Retinal pigment epithelial cell (primary cell): Measurements from ENCODE around the gene CCDC14.

Experiments used
- DNase-seq: peaks from one replicate; pipeline ENCODE4 v3.0.0-alpha.2; 2010; ENCODE audit warnings: low read depth
- H3K4me3 ChIP-seq: 2 replicates; pipeline ENCODE4 v1.5.1; 2011; ENCODE audit warnings: mild to moderate bottlenecking, low read length, control low read depth, moderate library complexity
- TF ChIP-seq, protein P1 (sequence below): conservative IDR thresholded peaks from 2 replicates; pipeline ENCODE4 v1.5.1; 2011; ENCODE audit warnings: low read depth, low read length, control low read depth, inconsistent platforms

Gene CCDC14

DNA sequence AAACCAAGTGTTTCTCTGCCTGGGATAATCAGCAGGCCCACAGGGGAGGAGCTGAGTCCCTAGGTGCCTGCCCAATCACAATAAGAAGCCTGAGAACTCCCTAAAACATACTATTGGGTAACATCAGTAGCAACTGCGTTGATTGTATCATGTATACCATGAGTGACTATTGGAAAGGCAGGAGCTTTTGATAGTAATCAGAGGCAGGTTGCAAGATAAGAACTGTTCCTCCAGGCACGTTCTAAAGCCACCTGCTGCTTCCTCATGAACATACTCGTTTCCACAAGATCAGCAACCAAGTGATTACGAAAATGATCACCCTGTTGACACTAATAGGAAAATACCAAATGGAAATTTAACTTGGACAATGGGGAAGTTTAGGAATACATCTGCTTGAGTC is 83.6 kb downstream of the CCDC14 start:
- DNase-seq, result no peak
- no peak overlapping the region for H3K4me3 ChIP-seq
- TF ChIP-seq, protein P1, sequence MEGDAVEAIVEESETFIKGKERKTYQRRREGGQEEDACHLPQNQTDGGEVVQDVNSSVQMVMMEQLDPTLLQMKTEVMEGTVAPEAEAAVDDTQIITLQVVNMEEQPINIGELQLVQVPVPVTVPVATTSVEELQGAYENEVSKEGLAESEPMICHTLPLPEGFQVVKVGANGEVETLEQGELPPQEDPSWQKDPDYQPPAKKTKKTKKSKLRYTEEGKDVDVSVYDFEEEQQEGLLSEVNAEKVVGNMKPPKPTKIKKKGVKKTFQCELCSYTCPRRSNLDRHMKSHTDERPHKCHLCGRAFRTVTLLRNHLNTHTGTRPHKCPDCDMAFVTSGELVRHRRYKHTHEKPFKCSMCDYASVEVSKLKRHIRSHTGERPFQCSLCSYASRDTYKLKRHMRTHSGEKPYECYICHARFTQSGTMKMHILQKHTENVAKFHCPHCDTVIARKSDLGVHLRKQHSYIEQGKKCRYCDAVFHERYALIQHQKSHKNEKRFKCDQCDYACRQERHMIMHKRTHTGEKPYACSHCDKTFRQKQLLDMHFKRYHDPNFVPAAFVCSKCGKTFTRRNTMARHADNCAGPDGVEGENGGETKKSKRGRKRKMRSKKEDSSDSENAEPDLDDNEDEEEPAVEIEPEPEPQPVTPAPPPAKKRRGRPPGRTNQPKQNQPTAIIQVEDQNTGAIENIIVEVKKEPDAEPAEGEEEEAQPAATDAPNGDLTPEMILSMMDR, result no peak

DNA sequence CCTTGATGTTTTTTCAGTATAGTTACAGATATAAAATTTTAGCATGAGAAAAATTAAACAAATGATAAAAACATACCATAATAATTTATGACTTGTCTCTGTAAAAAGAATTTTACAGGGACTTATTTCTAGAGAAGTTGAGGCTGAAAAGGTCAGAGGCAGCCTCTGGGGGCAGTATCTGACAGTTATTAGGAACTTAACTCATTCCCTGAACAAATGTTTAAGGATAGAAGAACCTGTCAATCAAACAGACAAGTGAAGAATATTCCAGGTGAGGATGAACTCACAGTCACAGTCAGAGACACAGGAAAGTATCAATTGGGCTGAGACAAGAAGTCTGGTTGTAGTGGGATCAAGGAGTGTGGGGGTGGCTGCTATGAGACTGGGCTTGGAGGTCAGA is 84.2 kb downstream of the CCDC14 start:
- DNase-seq, result no peak
- TF ChIP-seq, protein P1, result peak; percentile 43
- no peak overlapping the region for H3K4me3 ChIP-seq

DNA sequence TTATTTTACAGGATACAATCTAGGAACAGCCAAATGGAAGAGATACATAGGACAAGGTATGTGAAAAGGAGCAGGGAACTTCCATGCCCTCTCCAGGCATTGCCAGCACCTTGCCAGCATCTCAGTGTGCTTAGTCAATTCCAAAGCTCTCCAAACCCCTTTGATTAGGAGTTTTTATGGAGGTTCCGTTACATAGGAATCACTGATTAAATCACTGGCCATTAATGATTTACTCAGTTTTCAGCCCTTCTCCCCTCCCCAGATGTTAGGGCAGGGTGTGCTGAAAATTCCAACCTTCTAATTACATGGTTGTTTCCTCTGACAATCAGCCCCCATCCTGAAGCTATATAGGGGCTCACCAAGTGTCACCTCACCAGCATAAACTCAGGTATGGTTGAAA is 88.4 kb downstream of the CCDC14 start:
- no peak overlapping the region for H3K4me3 ChIP-seq
- no peak for DNase-seq
- TF ChIP-seq, protein P1, result no peak

DNA sequence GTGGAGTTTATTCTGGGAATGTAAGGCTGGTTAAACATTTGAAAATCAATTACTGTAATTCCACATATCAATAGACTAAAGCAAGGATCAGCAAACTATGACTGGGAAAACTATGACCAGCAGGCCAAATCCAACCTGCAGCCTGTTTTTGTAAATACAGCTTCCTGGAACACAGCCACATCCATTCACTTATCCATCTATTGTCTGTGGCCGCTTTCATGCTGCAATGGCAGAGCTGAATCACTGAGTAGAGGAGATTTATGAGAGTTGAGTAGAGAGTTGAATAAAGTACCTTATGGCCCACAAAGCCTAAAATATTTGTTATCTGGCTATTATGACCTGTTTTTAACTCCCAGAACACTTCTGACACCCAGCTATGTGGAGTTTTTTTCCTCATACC is 89.1 kb downstream of the CCDC14 start:
- TF ChIP-seq, protein P1, result no peak
- peak; percentile 55 for DNase-seq
- no peak overlapping the region for H3K4me3 ChIP-seq

DNA sequence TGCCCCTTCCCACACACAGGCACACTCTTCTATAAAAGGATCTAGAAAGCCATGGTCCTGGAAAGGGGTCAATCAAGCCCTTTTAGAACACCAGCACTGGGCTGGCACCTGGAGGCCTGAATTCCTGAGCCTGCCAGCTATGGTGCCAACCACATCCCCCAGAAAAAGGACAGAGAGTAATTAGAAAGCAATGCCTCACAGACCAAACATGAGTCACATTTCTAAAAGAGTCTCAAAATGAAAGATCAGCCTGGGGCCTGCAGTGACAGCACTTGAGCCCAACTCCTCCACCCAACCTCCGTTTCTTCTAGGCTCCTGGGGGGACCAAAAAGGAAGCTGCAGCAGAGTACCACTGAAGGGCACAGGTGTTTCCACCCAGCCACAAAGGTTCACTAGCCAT is 91.0 kb downstream of the CCDC14 start:
- DNase-seq, result peak; percentile 13
- TF ChIP-seq, protein P1, result no peak
- H3K4me3 ChIP-seq, result no peak overlapping the region

DNA sequence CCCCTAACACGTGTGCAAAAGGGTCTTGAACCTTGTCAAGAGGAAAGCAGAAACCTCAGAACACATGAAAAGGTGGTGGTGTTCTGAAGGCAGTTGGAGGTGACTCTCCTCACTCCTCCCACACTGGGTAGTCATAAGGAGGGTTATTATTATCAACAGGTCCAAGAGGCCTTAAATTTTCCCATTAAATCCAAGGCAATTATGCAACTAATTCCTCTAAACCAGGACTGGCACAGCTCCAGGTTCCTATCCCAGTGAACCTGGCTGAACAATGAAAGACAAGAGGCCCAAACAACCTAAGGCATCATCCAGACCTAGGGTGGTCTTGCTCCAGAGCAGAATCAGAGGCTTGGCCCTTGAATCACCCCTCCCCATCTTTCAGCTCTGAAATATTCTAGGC is 91.9 kb downstream of the CCDC14 start:
- H3K4me3 ChIP-seq, result no peak overlapping the region
- DNase-seq, result peak; percentile 44
- TF ChIP-seq, protein P1, result no peak

DNA sequence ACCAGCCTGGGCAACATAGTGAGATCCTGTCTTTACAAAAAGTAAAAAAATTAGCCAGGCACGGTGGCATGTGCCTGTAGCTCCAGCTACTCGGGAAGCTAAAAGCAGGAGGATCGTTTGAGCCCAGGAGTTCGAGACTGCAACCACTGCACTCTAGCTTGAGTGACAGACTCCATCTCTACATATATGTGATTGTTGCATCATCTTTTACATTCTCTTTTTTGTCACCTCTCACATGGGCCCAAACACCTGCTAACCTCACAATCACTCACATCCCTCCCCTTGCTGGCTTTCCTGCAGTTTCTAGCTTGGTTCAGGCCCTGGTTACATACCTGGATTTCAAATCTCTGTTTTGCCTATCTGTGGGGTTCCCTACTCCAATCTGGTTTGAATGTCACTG is 96.3 kb downstream of the CCDC14 start:
- TF ChIP-seq, protein P1, result no peak
- no peak for DNase-seq
- no peak overlapping the region for H3K4me3 ChIP-seq
